Tibial artery (tissue), 4 donors: Measurements from ENCODE around the gene TYRP1.

Source experiments
- DNase-seq, 2 donors: peaks; one replicate each; pipeline ENCODE4 v3.0.0-alpha.2; 2019
- H3K27ac ChIP-seq, 2 donors: fragments of 200-600 bp; sonication (generic) in 1 of 2; 1 replicate in 1 of 2; 2 replicates in 1 of 2; pipeline ENCODE4 v1.5.1; 2018 to 2019; ENCODE audit warnings: mild to moderate bottlenecking in 1 of 2
- H3K27me3 ChIP-seq, 2 donors: fragments of 200-600 bp; sonication (generic) in 1 of 2; one replicate each; pipeline versions ENCODE4 v1.5.1 to v1.6.0; 2016 to 2019
- H3K36me3 ChIP-seq, 3 donors: fragments of 200-600 bp; sonication (generic) in 2 of 3; one replicate each; pipeline ENCODE4 v1.5.1; 2016 to 2019; ENCODE audit warnings: mild to moderate bottlenecking in 2 of 3
- H3K4me1 ChIP-seq, 4 donors: fragments of 200-600 bp; sonication (generic) in 2 of 4; 1 replicate in 3 of 4; 2 replicates in 1 of 4; pipeline ENCODE4 v1.5.1; 2016 to 2019
- H3K4me3 ChIP-seq, 2 donors: fragments of 200-600 bp; sonication (generic) in 1 of 2; 1 replicate in 1 of 2; 2 replicates in 1 of 2; pipeline ENCODE4 v1.5.1; 2018 to 2019; ENCODE audit warnings: mild to moderate bottlenecking in 2 of 2
- H3K9me3 ChIP-seq, 3 donors: fragments of 200-600 bp; sonication (generic) in 1 of 3; one replicate each; pipeline ENCODE4 v1.5.1; 2016 to 2019
- intact Hi-C: fragments of 100-400 bp; cut with DNase I; formaldehyde crosslinking; loops from one replicate; pipeline ENCODE4 v1.15.0; 2023; ENCODE audit warnings: low total_unique reads
- TF ChIP-seq, protein P1 (sequence below), 2 experiments: fragments of 200-600 bp in 1 of 2; fragments of 450-650 bp in 1 of 2; IDR thresholded peaks; one replicate each; pipeline ENCODE4 v1.5.1; 2017 to 2019; ENCODE audit warnings: antibody characterized with exemption in 2 of 2, mild to moderate bottlenecking in 1 of 2, moderate library complexity in 1 of 2

Gene TYRP1

DNA sequence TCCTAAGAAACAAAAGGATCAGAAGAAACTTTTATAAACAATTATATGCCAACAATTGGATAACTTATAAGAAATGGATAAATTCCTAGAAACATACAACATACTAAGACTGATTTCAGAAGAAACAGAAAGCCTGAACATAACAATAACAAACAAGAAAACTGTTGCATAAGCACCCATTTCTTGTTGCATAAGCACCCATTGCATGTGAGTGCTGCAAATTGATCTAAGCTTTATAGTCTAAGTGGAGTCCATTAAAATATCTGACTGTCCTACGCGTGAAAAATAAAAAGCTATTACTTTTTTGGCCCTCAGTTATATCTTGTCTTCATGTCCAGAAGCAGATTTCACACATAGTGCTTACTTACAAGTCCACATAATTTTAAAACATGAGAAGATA, 19.3 kb downstream of the TYRP1 start:
- no peaks in the 10 kb centered on the region for H3K9me3 ChIP-seq
- no peak for DNase-seq
- intact Hi-C loops: no loop called here
- H3K27me3 ChIP-seq: no peaks in the 10 kb centered on the region
- H3K4me1 ChIP-seq: peaks cover 0 to 4% (median 0%) of the 10 kb centered on the region in 4 donors
- no peaks in the 10 kb centered on the region for H3K36me3 ChIP-seq
- no peak overlapping the region for H3K27ac ChIP-seq
- H3K4me3 ChIP-seq: no peak overlapping the region
- TF ChIP-seq, protein P1, sequence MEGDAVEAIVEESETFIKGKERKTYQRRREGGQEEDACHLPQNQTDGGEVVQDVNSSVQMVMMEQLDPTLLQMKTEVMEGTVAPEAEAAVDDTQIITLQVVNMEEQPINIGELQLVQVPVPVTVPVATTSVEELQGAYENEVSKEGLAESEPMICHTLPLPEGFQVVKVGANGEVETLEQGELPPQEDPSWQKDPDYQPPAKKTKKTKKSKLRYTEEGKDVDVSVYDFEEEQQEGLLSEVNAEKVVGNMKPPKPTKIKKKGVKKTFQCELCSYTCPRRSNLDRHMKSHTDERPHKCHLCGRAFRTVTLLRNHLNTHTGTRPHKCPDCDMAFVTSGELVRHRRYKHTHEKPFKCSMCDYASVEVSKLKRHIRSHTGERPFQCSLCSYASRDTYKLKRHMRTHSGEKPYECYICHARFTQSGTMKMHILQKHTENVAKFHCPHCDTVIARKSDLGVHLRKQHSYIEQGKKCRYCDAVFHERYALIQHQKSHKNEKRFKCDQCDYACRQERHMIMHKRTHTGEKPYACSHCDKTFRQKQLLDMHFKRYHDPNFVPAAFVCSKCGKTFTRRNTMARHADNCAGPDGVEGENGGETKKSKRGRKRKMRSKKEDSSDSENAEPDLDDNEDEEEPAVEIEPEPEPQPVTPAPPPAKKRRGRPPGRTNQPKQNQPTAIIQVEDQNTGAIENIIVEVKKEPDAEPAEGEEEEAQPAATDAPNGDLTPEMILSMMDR (IDR thresholded peaks at IDR 0.05): no peak

DNA sequence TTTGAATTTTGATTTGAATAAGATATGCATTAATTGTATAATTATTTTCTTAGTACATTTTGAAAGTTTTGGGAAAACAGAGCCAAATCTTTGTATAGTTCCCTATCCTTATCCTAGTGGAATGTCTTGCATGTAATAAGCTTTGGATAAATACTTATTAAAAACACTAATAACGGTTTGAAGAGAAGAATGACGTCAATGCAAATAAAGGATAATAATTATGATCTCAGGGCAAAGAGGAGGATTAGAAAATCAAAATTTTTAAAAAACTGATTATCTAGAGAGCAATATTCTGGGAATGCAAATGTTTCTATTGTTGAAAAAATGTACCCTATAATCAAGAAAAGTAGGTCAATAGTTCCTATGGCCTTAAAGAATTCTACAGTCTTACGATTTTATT, 22.1 kb downstream of the TYRP1 start:
- intact Hi-C loops: loop anchor here (5.0 kb wide), 1 partner anchor 377 kb away; no protein-coding TSS in a partner anchor
- TF ChIP-seq, protein P1 (IDR thresholded peaks at IDR 0.05): no peak
- H3K4me3 ChIP-seq: no peak overlapping the region
- H3K4me1 ChIP-seq: no peaks in the 10 kb centered on the region
- no peaks in the 10 kb centered on the region for H3K27me3 ChIP-seq
- H3K27ac ChIP-seq: no peak overlapping the region
- no peaks in the 10 kb centered on the region for H3K9me3 ChIP-seq
- H3K36me3 ChIP-seq: no peaks in the 10 kb centered on the region
- no peak for DNase-seq

DNA sequence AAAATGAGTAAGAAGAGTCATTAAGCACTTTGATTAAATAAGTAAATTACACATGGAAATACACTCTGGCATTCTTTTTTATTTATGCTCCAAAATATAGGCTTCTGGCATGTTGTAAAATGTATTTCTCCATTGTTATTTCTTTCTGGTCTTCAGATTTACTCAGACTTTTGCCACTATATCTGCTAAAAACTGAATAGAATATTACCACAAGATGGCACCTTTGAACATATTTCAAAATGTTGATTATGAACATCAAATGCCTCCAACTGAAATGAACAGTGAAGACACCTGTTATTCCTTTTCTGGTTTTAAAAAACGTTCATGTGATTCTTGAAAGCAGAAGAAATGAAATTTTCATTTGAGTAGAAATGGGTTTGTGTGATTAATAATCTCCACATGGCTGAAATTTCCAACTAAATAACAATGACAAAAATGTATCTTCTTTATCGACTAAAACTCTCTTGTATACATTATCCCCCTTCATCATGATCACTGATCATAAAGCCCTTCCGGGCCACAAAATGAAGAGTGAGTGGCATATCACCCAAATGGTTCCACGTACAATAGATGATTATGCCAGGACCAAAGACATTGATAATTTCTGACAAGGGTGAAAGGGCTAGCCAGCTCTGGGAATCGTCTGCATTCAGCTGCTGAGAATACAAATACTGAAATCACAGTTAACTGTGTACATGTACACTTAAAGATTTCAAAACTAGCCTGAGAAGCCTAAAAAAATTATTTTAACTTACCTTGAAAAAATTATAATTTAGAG, 23.8 kb downstream of the TYRP1 start:
- intact Hi-C loops: loop anchor here (5.0 kb wide), 1 partner anchor 375 kb away; no protein-coding TSS in a partner anchor

DNA sequence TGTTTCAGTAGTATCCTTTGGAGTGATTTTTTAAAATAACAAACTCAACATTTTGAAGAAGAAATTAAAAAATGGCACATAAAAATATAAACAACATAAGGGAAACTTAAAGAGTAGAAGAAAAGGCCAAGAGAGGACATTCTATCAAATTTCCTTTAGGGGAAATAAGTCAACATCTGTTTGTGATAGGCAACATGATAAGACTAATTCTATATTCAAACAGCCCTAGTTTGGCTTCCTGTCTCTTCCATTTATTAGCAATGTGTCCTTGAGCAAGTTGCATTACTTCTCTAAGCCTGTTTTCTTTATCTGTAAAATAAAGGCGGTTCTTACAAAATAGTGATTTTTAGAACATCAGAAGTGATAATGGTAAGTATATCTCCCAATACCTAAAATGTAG, 24.7 kb downstream of the TYRP1 start:
- intact Hi-C loops: loop anchor here (5.0 kb wide), 1 partner anchor 374 kb away; no protein-coding TSS in a partner anchor
- no peak overlapping the region for H3K27ac ChIP-seq
- TF ChIP-seq, protein P1 (IDR thresholded peaks at IDR 0.05): no peak
- no peak overlapping the region for H3K4me3 ChIP-seq
- no peaks in the 10 kb centered on the region for H3K36me3 ChIP-seq
- H3K4me1 ChIP-seq: no peaks in the 10 kb centered on the region
- DNase-seq: no peak
- H3K27me3 ChIP-seq: no peaks in the 10 kb centered on the region
- no peaks in the 10 kb centered on the region for H3K9me3 ChIP-seq

More for the DNA sequence above, 23.8 kb downstream of the TYRP1 start:
- H3K4me1 ChIP-seq: no peaks in the 10 kb centered on the region
- H3K9me3 ChIP-seq: no peaks in the 10 kb centered on the region
- H3K27me3 ChIP-seq: no peaks in the 10 kb centered on the region
- TF ChIP-seq, protein P1 (IDR thresholded peaks at IDR 0.05): no peak
- no peak for DNase-seq
- H3K27ac ChIP-seq: no peak overlapping the region
- no peak overlapping the region for H3K4me3 ChIP-seq
- no peaks in the 10 kb centered on the region for H3K36me3 ChIP-seq

DNA sequence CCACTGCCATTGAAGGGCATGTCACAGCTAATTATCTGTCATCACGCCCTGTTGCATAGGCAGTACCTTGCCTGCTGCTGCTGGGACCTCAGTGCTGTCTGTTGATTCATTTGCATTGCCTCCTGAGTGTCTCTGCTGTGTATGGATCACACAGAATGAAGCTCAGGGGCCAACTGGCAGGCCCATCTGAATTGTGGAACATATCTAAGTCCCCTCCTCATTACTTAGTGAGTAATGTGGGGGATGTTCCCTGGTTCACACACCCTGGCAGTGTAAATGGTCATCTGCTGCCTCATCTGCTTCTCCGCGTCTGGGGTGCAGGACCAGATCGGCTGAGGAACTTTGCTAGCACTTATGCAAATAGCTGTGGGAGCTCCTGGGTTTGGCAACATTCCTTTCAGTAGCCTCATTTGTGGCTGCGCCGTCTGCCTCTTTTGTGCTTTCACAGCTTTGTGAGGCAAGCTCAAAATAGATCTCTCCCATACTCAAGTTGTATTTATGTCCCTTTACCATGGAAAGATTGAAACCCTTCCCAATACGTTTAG, 25.4 kb downstream of the TYRP1 start:
- no peak for DNase-seq
- no peaks in the 10 kb centered on the region for H3K4me1 ChIP-seq
- no peak overlapping the region for H3K27ac ChIP-seq
- intact Hi-C loops: loop anchor here (5.0 kb wide), 1 partner anchor 374 kb away; no protein-coding TSS in a partner anchor
- no peaks in the 10 kb centered on the region for H3K36me3 ChIP-seq
- H3K27me3 ChIP-seq: no peaks in the 10 kb centered on the region
- no peaks in the 10 kb centered on the region for H3K9me3 ChIP-seq
- H3K4me3 ChIP-seq: no peak overlapping the region
- TF ChIP-seq, protein P1 (IDR thresholded peaks at IDR 0.05): no peak
